HT1080 (cell line): ENCODE results near the gene GLIPR1. TPM values are rescaled to one million over a fixed set of nuclear protein-coding genes. Genes with fewer than 3 reads are reported as not detected.
A peak's percentile ranks its signal among the peaks of the same experiment; 100 is the strongest.
"Not testable (repeated sequence)": the region's sequence is repeated elsewhere in the genome, so short reads cannot be mapped to it uniquely, and the experiment has no call there.

Experiments used
- DNase-seq: peaks from one replicate; pipeline ENCODE4 v3.0.0-alpha.2; 2015; ENCODE audit warnings: low read depth
- total RNA-seq: library from RNA; depleted of rRNA; stranded (reverse); fragments of >200 nt; shearing (Covaris generic); gene quantifications from 2 replicates; pipeline ENCODE4 v1.2.3, GENCODE V29; 2014

The GLIPR1 gene
- total RNA-seq, 1 experiment from 2014 or later: 123 TPM

- no peak for DNase-seq
These were observed 29.1 kb downstream of the GLIPR1 start for GRCh38 chr12:75509621-75510020.

GRCh38 chr12:75511116-75512048 lies 30.8 kb downstream of the GLIPR1 start, which contains the start of gene KRR1:
KRR1 (minus strand) TSS chr12:75511609; CDS start chr12:75511597, 12 bp downstream.
- peak; percentile 98 for DNase-seq

DNA sequence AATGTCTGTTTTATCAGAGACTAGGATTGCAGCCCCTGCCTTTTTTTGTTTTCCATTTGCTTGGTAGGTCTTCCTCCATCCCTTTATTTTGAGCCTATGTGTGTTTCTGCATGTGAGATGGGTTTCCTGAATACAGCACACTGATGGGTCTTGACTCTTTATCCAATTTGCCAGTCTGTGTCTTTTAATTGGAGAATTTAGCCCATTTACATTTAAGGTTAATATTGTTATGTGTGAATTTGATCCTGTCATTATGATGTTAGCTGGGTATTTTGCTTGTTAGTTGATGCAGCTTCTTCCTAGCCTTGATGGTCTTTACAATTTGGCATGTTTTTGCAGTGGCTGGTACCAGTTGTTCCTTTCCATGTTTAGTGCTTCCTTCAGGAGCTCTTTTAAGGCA lies 40.7 kb downstream of the GLIPR1 start:
- not testable (repeated sequence) for DNase-seq

DNA sequence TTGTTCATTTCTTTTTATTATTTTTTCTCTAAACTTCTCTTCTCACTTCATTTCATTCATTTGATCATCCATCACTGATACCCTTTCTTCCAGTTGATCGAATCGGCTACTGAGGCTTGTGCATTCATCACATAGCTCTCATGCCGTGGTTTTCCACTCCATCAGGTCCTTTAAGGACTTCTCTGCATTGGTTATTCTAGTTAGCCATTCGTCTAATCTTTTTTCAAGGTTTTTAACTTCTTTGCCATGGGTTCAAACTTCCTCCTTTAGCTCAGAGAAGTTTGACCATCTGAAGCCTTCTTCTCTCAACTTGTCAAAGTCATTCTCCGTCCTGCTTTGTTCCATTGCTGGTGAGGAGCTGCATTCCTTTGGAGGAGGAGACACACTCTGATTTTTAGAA lies 41.6 kb downstream of the GLIPR1 start:
- DNase-seq: not testable (repeated sequence)

DNA sequence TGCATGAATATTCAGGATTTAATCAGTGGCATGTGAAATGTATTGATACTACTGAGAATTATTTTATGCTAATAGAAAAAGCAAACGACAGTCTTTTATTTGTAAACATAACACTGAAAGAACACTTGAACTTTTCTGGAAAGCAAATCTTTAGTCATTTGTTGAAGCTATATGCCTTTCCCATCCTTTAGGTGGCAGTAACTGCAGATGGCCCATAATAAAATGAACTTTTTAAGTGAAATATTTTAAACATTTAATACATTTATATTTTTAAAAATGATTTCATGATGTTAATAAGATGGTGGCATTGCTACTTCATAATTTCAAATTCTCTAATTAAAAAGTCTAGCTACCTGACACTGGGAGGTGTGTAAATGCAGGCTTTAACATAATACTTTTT lies 44.7 kb downstream of the GLIPR1 start:
- no peak for DNase-seq

DNA sequence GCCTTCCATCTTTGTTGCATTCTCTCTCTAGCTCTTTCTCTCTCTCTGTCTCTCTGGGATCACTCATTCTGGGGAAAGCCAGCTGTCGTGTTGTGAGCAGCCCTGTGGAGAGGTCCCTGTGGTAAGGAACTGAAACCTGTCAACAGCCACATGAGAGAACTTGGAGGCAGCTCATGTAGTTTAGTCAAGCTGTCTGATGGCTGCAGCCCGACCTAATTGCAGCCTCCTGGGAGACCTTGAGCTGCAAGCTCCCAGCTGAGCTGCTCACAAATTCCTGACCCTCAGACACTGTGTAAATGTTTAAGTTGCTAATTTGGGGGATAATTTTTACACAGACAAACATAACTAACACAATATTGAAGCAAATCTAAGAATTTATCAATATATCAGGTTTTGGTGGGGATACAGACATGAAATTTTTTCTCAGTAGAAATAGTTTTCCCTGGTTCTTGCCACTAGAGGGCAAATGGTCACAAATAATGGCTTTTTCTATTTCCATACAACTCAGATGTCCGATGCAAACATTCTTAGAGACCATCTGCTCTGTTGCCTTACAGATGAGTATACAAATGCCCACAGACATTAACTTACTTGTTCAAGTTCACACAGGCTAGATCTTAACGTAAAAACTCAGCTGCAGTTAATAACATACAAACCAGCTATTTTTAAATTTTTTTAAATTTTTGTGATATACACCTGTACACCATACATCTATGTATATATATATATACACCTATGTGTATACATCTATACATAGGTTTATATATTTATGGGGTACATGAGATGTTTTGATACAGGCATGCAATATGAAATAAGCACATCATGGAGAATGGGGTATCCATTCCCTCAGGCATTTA lies 46.3 kb downstream of the GLIPR1 start:
- DNase-seq: peak; percentile 76

DNA sequence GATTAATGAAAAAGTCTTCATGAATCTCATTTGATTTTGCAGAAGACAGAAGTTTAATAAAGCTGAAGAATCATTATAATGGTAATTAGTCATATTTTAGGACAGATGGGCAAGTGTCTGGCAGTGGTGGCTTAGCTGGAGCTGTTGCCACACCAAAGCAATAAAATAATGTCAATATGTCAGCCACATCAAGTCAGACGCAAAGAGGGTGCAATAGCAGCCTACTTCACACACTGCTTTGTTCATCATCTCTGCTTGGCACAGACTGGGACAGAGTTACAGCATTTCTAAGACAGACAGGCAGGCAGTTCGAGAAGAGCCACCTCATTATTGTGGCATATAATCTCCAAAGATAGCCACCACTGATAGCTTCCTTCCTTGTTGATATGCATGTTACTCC lies 47.7 kb downstream of the GLIPR1 start:
- DNase-seq: no peak

DNA sequence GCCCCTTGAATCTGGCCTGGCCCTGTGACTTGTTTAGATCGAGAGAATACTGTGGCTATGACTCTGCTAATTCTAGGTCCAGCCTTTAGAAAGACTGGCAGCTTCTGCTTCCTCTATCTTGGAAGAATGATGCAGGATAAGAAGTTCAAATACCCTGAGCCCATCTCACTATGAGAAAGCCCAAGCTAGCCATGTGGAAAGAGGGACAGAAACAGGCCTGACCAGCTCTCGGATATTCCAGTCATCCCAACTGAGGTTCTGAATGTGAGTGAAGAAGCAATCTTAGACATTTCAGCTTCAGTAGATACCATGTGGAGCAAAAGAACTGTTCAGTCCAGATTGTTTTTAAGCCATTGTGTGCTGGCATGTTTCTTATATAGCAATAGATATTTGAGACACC lies 48.1 kb downstream of the GLIPR1 start:
- no peak for DNase-seq

GRCh38 chr12:75529316-75529715 lies 48.8 kb downstream of the GLIPR1 start:
- no peak for DNase-seq

- DNase-seq: no peak
These were observed 49.3 kb downstream of the GLIPR1 start for GRCh38 chr12:75529826-75530225.

DNA sequence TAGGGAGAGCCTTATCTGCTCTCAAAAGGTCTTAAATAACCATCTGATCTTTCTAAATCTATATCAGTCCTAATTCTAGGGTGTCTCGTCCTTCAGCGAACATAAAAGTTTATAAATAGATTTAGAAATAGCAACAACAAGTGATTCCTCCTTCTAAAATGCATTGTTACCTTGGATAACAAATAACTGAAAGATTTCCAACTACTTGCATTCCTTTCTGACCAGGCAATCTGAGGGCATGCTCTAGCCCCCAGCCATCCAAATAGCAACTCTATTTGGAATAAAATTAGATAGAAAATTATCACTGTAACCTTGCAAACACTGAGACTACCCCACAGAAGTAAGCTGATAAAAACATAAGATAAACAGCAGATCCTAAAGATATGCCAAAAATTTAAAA lies 52.7 kb downstream of the GLIPR1 start:
- DNase-seq: no peak

DNA sequence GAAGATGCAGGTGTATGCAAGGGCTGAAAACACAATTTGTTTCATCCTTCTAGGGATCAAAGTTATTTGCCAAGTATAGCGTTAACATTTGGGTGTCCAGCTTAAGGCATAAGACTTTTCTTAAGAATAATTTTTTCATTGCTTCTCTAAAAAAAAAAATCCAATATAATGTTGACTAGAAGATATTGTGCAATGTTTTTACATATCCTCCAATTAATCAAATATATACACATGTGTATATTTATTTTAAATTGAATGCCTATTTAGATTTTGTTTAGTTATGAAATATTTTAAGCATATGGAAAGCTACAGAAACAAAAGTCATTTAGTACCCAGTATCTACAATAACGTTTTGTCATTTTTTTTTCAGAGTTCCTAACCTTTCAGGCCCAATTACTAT lies 59.3 kb downstream of the GLIPR1 start:
- no peak for DNase-seq

GRCh38 chr12:75542942-75543341 lies 62.4 kb downstream of the GLIPR1 start:
- DNase-seq: peak; percentile 28

- DNase-seq: no peak
These were observed 63.0 kb downstream of the GLIPR1 start for GRCh38 chr12:75543529-75543928.

DNA sequence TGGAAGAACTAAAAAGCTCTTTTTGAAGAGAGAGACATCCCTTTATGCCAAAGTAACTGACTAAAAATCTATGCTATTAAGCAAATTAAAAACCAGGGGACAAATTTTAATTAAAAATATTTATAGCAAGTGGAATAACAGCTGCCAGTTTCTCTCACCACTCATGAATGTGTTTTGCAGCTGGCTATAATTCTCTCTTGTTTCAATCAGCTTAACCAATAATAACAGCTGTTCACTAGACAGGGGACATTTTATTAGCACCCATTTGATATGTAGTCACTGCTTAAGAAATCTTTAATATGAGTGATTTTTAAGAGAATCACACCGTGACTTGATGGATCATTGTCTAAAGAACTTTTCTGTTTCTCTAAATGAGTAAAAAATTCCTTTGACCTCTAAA lies 65.1 kb downstream of the GLIPR1 start:
- no peak for DNase-seq

DNA sequence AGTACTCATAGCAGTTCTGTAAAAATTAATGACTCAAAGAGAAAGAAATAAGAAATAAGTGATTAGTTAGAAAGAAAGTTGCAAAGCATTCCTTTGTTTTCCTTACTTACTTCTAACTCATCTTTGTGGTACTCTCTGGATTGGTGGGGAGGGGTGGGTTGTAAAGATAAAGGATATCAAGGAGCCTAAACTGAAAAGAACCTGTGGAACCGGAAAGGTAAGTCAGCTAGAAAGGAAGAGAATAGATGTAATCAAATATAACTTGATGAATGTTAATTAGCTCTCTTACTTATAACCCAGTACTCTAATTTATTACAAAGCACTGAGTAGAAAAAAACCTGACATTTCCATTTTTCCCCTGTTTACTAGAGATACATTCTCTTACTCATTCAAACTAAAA lies 68.3 kb downstream of the GLIPR1 start:
- no peak for DNase-seq

GRCh38 chr12:75549989-75550388 lies 69.4 kb downstream of the GLIPR1 start:
- no peak for DNase-seq

DNA sequence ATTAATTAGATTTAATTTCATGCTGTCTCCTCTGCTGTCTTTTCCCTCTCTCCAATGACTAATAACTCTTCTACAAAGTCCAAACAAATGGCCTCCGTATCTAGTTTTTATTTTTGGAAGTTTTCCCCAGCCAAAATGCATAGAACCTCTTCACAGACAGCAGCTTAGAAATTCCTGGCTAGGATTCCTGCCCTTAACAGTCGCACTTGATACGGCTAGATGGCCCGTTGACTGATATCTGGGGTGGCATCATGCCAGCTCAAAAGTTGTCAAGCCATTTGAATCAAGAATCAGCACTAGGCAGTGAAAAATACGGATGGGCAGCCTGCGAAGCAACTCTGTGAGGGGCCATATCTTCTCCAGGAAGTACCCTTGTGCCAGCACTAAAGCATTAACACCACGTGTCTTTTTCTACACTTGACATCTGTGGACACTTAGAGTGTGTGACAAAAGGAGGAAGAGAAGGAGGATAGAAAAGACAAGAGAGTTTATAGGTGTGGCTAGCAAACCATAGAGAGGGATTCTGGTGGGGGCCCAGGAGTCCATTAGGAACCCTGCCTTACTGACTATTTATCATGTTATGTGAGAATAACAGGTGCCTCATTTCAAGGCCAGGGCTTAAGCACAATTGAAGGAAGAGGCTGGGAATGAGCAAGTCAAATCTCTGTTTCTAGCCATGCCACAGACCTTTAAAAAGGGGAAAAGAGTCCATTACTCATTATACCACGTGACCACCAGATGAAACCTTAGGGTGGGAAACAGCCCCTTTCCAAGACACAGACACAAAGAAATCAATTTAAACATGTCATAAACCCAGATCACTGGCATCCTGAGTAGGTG lies 70.1 kb downstream of the GLIPR1 start:
- no peak for DNase-seq

DNA sequence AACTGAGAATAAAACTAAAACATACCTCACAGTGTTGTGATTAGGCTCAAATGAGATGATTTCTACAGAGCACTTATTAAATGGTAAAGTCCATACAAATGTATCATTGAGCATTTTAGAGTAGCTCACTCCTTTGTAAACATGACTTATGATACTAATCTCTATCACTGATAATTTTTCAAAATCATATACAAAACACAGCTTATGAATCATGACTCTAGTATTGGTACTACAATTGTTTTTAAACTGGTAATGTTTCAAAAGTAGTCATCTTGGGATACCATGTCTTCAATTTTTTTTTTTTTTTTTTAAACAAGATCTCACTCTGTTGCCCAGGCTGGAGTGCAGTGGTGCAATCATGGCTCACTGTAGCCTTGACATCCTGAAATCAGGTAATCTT lies 70.9 kb downstream of the GLIPR1 start:
- DNase-seq: no peak

DNA sequence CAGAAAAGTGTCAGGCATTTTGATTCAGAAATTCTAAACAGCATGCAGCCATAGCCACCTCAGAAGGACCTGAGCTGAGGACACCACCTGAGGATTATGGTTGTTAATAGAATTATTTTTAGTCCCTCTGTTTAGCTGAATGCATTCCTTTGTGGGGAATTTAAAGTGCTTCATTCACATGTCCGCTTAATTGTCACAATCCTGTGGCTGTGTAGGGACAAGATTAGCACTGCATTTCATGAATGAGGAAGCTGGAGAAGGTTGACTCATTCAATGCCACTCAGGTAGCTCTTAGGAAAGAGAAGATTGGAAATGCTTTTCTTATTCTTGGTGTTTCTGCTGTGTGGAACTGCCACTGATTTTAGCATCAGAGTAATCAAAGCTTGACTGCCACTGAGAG lies 72.8 kb downstream of the GLIPR1 start:
- peak; percentile 2 for DNase-seq
